ENCODE data around the gene CAMK2N2. TPM values are rescaled to one million over a fixed set of nuclear protein-coding genes. Genes with fewer than 3 reads are reported as not detected.

CAMK2N2 gene
- total RNA-seq, 1 experiment from 2014 or later: 5.7 TPM

DNA sequence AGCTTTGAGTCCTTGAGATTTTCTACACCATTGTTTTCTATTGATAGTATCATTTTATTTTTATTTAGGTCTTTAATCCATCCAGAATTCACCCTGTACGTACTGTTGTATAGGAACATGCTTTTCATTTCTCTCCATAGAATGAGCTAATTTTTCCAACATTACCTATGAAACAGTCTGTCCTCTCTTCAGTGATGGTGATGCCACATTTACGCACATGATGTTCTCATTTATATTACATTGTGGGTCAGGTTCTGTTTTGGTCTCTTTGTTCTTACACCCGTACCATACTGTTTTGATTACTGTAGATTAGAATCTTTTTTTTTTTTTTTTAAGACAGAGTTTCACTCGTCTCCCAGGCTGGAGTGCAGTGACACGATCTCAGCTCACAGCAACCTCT lies 49.6 kb downstream of the CAMK2N2 start:
- Histone ChIP-seq H3K4me1 (ENCODE audit: control insufficient read depth, insufficient read depth, low read length) (no peaks in the 10 kb centered on the region), H3K4me3 (ENCODE audit: low read depth in 2 of 2, low read length in 2 of 2) (no peak overlapping the region), H3K9me3 (ENCODE audit: control insufficient read depth, insufficient read depth, low read depth, low read length) (no peaks in the 10 kb centered on the region), H3K27me3 (ENCODE audit: control insufficient read depth, insufficient read depth, low read length) (no peaks in the 10 kb centered on the region), H3K36me3 (ENCODE audit: control insufficient read depth, insufficient read depth, low read length) (no peaks in the 10 kb centered on the region), H3K27ac (ENCODE audit: low read length) (no peak overlapping the region)
- intact Hi-C loops (cut with micrococcal nuclease; ENCODE audit: unreplicated experiment): no loop called here
- TF ChIP-seq SIN3A (IDR thresholded peaks at IDR 0.05; ENCODE audit: borderline replicate concordance, insufficient read depth, low read depth, low read length) (no peak), TCF7L2 (IDR thresholded peaks at IDR 0.05; ENCODE audit: low read depth, low read length) (no peak), POLR2AphosphoS5 (IDR thresholded peaks at IDR 0.05; ENCODE audit: low read depth, low read length) (no peak)
- TF ChIP-seq, protein P1, sequence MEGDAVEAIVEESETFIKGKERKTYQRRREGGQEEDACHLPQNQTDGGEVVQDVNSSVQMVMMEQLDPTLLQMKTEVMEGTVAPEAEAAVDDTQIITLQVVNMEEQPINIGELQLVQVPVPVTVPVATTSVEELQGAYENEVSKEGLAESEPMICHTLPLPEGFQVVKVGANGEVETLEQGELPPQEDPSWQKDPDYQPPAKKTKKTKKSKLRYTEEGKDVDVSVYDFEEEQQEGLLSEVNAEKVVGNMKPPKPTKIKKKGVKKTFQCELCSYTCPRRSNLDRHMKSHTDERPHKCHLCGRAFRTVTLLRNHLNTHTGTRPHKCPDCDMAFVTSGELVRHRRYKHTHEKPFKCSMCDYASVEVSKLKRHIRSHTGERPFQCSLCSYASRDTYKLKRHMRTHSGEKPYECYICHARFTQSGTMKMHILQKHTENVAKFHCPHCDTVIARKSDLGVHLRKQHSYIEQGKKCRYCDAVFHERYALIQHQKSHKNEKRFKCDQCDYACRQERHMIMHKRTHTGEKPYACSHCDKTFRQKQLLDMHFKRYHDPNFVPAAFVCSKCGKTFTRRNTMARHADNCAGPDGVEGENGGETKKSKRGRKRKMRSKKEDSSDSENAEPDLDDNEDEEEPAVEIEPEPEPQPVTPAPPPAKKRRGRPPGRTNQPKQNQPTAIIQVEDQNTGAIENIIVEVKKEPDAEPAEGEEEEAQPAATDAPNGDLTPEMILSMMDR (IDR thresholded peaks at IDR 0.05): no peak
- TF ChIP-seq, protein P2, sequence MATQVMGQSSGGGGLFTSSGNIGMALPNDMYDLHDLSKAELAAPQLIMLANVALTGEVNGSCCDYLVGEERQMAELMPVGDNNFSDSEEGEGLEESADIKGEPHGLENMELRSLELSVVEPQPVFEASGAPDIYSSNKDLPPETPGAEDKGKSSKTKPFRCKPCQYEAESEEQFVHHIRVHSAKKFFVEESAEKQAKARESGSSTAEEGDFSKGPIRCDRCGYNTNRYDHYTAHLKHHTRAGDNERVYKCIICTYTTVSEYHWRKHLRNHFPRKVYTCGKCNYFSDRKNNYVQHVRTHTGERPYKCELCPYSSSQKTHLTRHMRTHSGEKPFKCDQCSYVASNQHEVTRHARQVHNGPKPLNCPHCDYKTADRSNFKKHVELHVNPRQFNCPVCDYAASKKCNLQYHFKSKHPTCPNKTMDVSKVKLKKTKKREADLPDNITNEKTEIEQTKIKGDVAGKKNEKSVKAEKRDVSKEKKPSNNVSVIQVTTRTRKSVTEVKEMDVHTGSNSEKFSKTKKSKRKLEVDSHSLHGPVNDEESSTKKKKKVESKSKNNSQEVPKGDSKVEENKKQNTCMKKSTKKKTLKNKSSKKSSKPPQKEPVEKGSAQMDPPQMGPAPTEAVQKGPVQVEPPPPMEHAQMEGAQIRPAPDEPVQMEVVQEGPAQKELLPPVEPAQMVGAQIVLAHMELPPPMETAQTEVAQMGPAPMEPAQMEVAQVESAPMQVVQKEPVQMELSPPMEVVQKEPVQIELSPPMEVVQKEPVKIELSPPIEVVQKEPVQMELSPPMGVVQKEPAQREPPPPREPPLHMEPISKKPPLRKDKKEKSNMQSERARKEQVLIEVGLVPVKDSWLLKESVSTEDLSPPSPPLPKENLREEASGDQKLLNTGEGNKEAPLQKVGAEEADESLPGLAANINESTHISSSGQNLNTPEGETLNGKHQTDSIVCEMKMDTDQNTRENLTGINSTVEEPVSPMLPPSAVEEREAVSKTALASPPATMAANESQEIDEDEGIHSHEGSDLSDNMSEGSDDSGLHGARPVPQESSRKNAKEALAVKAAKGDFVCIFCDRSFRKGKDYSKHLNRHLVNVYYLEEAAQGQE (IDR thresholded peaks at IDR 0.05; ENCODE audit: insufficient read depth in 1 of 2, low read depth in 2 of 2, low read length in 1 of 2): no peak
- no peak for DNase-seq (ENCODE audit: low read depth, low spot score)
- POLR2A ChIA-PET: interaction anchor here (0.6 to 1.1 kb wide), 2 partner anchors 13 to 57 kb away, joined by 3 to 4 read pairs; no protein-coding TSS in a partner anchor
- CTCF ChIA-PET: no interaction called here
- in situ Hi-C loops (cut with HindIII; ENCODE audit: low pct_unique_long_range_greater_than_20kb, low sequenced_read_pairs): no loop called here
- no TSS peak for BruUV-seq (replicated peaks)
- no peak for ATAC-seq

DNA sequence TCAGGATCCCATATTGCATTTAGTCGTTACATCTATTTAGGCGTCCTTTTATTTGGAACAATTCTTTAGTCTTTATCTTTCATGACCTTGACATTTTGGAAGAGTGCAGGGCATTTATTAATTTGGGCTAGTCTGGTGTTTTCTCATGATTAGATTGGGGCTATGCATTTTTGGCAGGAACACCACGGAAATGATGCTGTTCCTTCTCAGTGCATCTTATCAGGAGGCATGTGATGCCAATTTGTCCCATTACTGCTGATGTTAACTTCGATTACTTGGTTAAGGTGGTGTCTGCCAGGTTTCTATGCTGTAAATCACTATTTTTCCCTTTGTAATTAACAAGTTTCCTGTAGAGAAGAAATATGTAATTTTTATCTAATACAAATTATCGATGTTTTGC lies 50.1 kb downstream of the CAMK2N2 start:
- Histone ChIP-seq H3K9me3 (ENCODE audit: control insufficient read depth, insufficient read depth, low read depth, low read length) (no peaks in the 10 kb centered on the region), H3K4me3 (ENCODE audit: low read depth in 2 of 2, low read length in 2 of 2) (no peak overlapping the region), H3K27ac (ENCODE audit: low read length) (no peak overlapping the region), H3K4me1 (ENCODE audit: control insufficient read depth, insufficient read depth, low read length) (no peaks in the 10 kb centered on the region), H3K27me3 (ENCODE audit: control insufficient read depth, insufficient read depth, low read length) (no peaks in the 10 kb centered on the region), H3K36me3 (ENCODE audit: control insufficient read depth, insufficient read depth, low read length) (no peaks in the 10 kb centered on the region)
- intact Hi-C loops (cut with micrococcal nuclease; ENCODE audit: unreplicated experiment) (no loop called here), in situ Hi-C loops (cut with HindIII; ENCODE audit: low pct_unique_long_range_greater_than_20kb, low sequenced_read_pairs) (no loop called here)
- DNase-seq (ENCODE audit: low read depth, low spot score) (no peak), ATAC-seq (no peak)
- TF ChIP-seq SIN3A (IDR thresholded peaks at IDR 0.05; ENCODE audit: borderline replicate concordance, insufficient read depth, low read depth, low read length) (no peak), TCF7L2 (IDR thresholded peaks at IDR 0.05; ENCODE audit: low read depth, low read length) (no peak), POLR2AphosphoS5 (IDR thresholded peaks at IDR 0.05; ENCODE audit: low read depth, low read length) (no peak)
- TF ChIP-seq, protein P1 (IDR thresholded peaks at IDR 0.05): no peak
- TF ChIP-seq, protein P2 (IDR thresholded peaks at IDR 0.05; ENCODE audit: insufficient read depth in 1 of 2, low read depth in 2 of 2, low read length in 1 of 2): no peak
- BruUV-seq (replicated peaks): no TSS peak
- ChIA-PET CTCF (no interaction called here), POLR2A (interaction anchor here (1.1 kb wide), 1 partner anchor 13 kb away, joined by 3 read pairs; no protein-coding TSS in a partner anchor)
